GM12878 (cell line): ENCODE results near the gene PDXP. TPM values are rescaled to one million over a fixed set of nuclear protein-coding genes. Genes with fewer than 3 reads are reported as not detected.

Source experiments
- ATAC-seq: fragments of 200-7000 bp; cut with Tn5 transposase; 3 replicates; pipeline ENCODE4 v1.9.1; 2020; ENCODE audit warnings: mild to moderate bottlenecking, moderate library complexity
- BruUV-seq: library from RNA; stranded (reverse); fragments of 400-500 nt; replicated peaks from 2 replicates; lab custom pipeline; 2021; lab: Mats Ljungman, UMichigan
- CTCF ChIA-PET: fragments of 300-600 bp; sonication (Branson Sonifier 250); formaldehyde crosslinking; extraction: SDS; loops from one replicate; lab custom pipeline; 2021; ENCODE audit warnings: inconsistent platforms; lab: Yijun Ruan, JAX
- POLR2A ChIA-PET: fragments of 350-600 bp; formaldehyde crosslinking; extraction: SDS; loops from one replicate; lab custom pipeline; 2021; ENCODE audit warnings: inconsistent platforms; lab: Charles Lee
- RAD21 ChIA-PET: fragments of 300-600 bp; sonication (Branson Sonifier 250); formaldehyde crosslinking; loops from one replicate; lab custom pipeline; 2023; ENCODE audit warnings: antibody characterized with exemption; ENCODE audit not compliant: unreplicated experiment; lab: Charles Lee
- SMC1A ChIA-PET: fragments of 300-600 bp; sonication (Branson Sonifier 250); formaldehyde crosslinking; loops from one replicate; lab custom pipeline; 2023; ENCODE audit not compliant: unreplicated experiment, uncharacterized antibody; lab: Charles Lee
- DNase-seq: peaks from one replicate; pipeline ENCODE4 v3.0.0-alpha.2; 2011; ENCODE audit warnings: low read depth, low spot score
- FAIRE-seq: peaks from 3 replicates; lab custom pipeline; 2011; peaks lifted over from hg19 to GRCh38; lab: Jason Lieb, UNC
- H2AFZ ChIP-seq: 2 replicates; pipeline ENCODE4 v1.6.0; 2011; ENCODE audit warnings: low read depth, low read length, control low read depth; ENCODE audit not compliant: control insufficient read depth
- H3K27ac ChIP-seq: 2 replicates; pipeline ENCODE4 v1.5.1; 2011; ENCODE audit warnings: control low read depth; ENCODE audit not compliant: control insufficient read depth, insufficient read depth
- H3K27me3 ChIP-seq, 2 experiments: replicated peaks in 1 of 2; 2 replicates each; pipeline versions ENCODE4 v1.6.0 to v1.6.1; 2011; ENCODE audit warnings: low read length in 1 of 2; ENCODE audit not compliant: control insufficient read depth in 2 of 2, insufficient read depth in 2 of 2
- H3K36me3 ChIP-seq, 2 experiments: 2 replicates each; pipeline ENCODE4 v1.5.1; 2011; ENCODE audit warnings: low read length in 1 of 2; ENCODE audit not compliant: control insufficient read depth in 2 of 2, insufficient read depth in 2 of 2
- H3K4me1 ChIP-seq: 2 replicates; pipeline ENCODE4 v1.6.1; 2011; ENCODE audit warnings: mild to moderate bottlenecking, low read length, moderate library complexity, mixed read lengths; ENCODE audit not compliant: control insufficient read depth, insufficient read depth
- H3K4me2 ChIP-seq: 2 replicates; pipeline ENCODE4 v1.6.0; 2011; ENCODE audit warnings: control low read depth; ENCODE audit not compliant: control insufficient read depth, insufficient read depth
- H3K4me3 ChIP-seq: fragments of 200-600 bp; sonication (generic); 2 replicates; pipeline ENCODE4 v1.5.1; 2016
- H3K79me2 ChIP-seq: 2 replicates; pipeline ENCODE4 v1.6.0; 2011; ENCODE audit warnings: low read length; ENCODE audit not compliant: control insufficient read depth, insufficient read depth
- H3K9ac ChIP-seq: 2 replicates; pipeline ENCODE4 v1.8.0; 2011; ENCODE audit warnings: low read length, control low read depth, mixed read lengths; ENCODE audit not compliant: control insufficient read depth, insufficient read depth
- H3K9me3 ChIP-seq: replicated peaks from 3 replicates; pipeline ENCODE4 v1.5.1; 2011; ENCODE audit warnings: mild to moderate bottlenecking, low read length; ENCODE audit not compliant: control insufficient read depth, insufficient read depth
- H4K20me1 ChIP-seq: 2 replicates; pipeline ENCODE4 v1.6.0; 2011; ENCODE audit not compliant: control insufficient read depth, insufficient read depth
- ASH2L ChIP-seq: fragments of 300-600, 200-600 bp; sonication (generic); IDR thresholded peaks from 2 replicates; pipeline ENCODE4 v1.6.1; 2017; ENCODE audit warnings: low read depth, mild to moderate bottlenecking, borderline replicate concordance
- CREM ChIP-seq: IDR thresholded peaks from 2 replicates; pipeline ENCODE4 v1.6.1; 2014; ENCODE audit warnings: antibody characterized with exemption, low read depth
- HCFC1 ChIP-seq: fragments of 150-350 bp; IDR thresholded peaks from 2 replicates; pipeline ENCODE4 v1.6.1; 2014; ENCODE audit warnings: low read length
- HDGF ChIP-seq: fragments of 450-650 bp; IDR thresholded peaks from 2 replicates; pipeline ENCODE4 v1.6.1; 2016; ENCODE audit warnings: antibody characterized with exemption
- IRF4 ChIP-seq: IDR thresholded peaks from 2 replicates; pipeline ENCODE4 v1.6.1; 2011; ENCODE audit warnings: low read depth, low read length
- NR2C2 ChIP-seq: IDR thresholded peaks from 2 replicates; pipeline ENCODE4 v1.6.1; 2011; ENCODE audit warnings: borderline replicate concordance, low read depth; ENCODE audit not compliant: control insufficient read depth, insufficient read length
- RELA ChIP-seq: fragments of 450-650 bp; IDR thresholded peaks from 2 replicates; pipeline ENCODE4 v1.8.0; 2014; ENCODE audit warnings: borderline replicate concordance; ENCODE audit not compliant: partially characterized antibody
- SP1 ChIP-seq: IDR thresholded peaks from one replicate; pipeline ENCODE4 v1.6.1; 2011; ENCODE audit warnings: low read depth, low read length
- ZNF687 ChIP-seq: fragments of 450-650 bp; IDR thresholded peaks from 2 replicates; pipeline ENCODE4 v1.6.1; 2017; ENCODE audit warnings: mild to moderate bottlenecking, moderate library complexity
- WGBS: methylation state at CpG from one replicate; pipeline ENCODE4 v1.1.6; 2016; ENCODE audit warnings: low lambda C conversion rate; ENCODE audit not compliant: insufficient replicate concordance, insufficient coverage; ENCODE audit errors: missing lambda C conversion rate; 5-methylcytosine and 5-hydroxymethylcytosine counted together
- in situ Hi-C: fragments of 300-500 bp; cut with MboI; formaldehyde crosslinking; loops from 9 replicates; pipeline ENCODE4 v1.14.3; 2018; ENCODE audit warnings: mixed read lengths
- intact Hi-C: fragments of 100-400 bp; cut with micrococcal nuclease; formaldehyde crosslinking; loops from one replicate; pipeline ENCODE4 v1.14.2; 2022; ENCODE audit not compliant: unreplicated experiment
- polyA plus RNA-seq, 11 experiments: library from polyadenylated mRNA; depleted of rRNA in 4 of 11; unstranded in 6 of 11; stranded (reverse) in 5 of 11; fragments of >200 nt; fragmentation: Nextera tagmentation in 4 of 11; fragmentation: Illumina TruSeq in 1 of 11; extraction: Ambion mirVana in 4 of 11; extraction: Trizol in 1 of 11; gene quantifications; 1 replicate in 1 of 11; 2 replicates in 10 of 11; pipeline versions ENCODE4 v1.2.1 to v1.2.3, GENCODE V29; 2011 to 2016; ENCODE audit warnings: inconsistent platforms in 2 of 11, missing spikeins in 2 of 11, low read depth in 1 of 11
- total RNA-seq, 4 experiments: library from RNA; depleted of rRNA in 3 of 4; stranded (reverse); fragments of >200 nt in 3 of 4; fragmentation: Illumina TruSeq in 1 of 4; extraction: Trizol in 1 of 4; gene quantifications; 2 replicates each; pipeline versions ENCODE4 v1.2.1 to v1.2.3, GENCODE V29; 2013 to 2021
- TF ChIP-seq, protein P1 (sequence below): IDR thresholded peaks from 2 replicates; pipeline ENCODE4 v1.6.1; 2011; ENCODE audit warnings: low read depth, low read length, improper control_type of control experiment, borderline replicate concordance

The PDXP gene
- total and polyA plus RNA-seq, 10 of the 15 experiments (the other 5 are each of a cell fraction or from before 2014, with no cell fraction given), result 4.4 to 56.7 (median 34.6) TPM

GRCh38 chr22:37690901-37691504, 32.5 kb downstream of the PDXP start:
- Histone ChIP-seq H3K27ac (no peak overlapping the region), H3K36me3 (peaks cover 9 to 23% of the 10 kb centered on the region in 2 experiments; a peak in 3 of 4 replicates), H3K9ac (no peak overlapping the region), H3K79me2 (peaks cover 18% of the 10 kb centered on the region), H3K27me3 (no peaks in the 10 kb centered on the region), H4K20me1 (no peaks in the 10 kb centered on the region), H3K9me3 (no peaks in the 10 kb centered on the region), H3K4me1 (peaks cover 4% of the 10 kb centered on the region; the same call in 1 of the 2 replicates), H2AFZ (no peak overlapping the region), H3K4me3 (no peak overlapping the region), H3K4me2 (no peak overlapping the region)
- SMC1A ChIA-PET, result no interaction called here
- CTCF ChIA-PET, result no interaction called here
- BruUV-seq, result no TSS peak
- RAD21 ChIA-PET, result no interaction called here
- DNase-seq (no peak), FAIRE-seq (no peak), ATAC-seq (no peak)
- TF ChIP-seq, protein P1, sequence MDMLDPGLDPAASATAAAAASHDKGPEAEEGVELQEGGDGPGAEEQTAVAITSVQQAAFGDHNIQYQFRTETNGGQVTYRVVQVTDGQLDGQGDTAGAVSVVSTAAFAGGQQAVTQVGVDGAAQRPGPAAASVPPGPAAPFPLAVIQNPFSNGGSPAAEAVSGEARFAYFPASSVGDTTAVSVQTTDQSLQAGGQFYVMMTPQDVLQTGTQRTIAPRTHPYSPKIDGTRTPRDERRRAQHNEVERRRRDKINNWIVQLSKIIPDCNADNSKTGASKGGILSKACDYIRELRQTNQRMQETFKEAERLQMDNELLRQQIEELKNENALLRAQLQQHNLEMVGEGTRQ, result no peak
- TF ChIP-seq SP1 (no peak), RELA (no peak), NR2C2 (no peak), ZNF687 (no peak), HDGF (no peak), CREM (no peak), HCFC1 (no peak), ASH2L (no peak), IRF4 (no peak)
- 93% methylated on average over 17 of the region's 18 CpGs for WGBS
- intact Hi-C loops (no loop called here), in situ Hi-C loops (no loop called here)
- POLR2A ChIA-PET, result interaction anchor here (0.6 kb wide), 1 partner anchor 38 kb away, joined by 3 read pairs; no protein-coding TSS in a partner anchor
